Lower leg skin (tissue), 4 donors: ENCODE measurements around the gene EVX2. TPM values are rescaled to one million over a fixed set of nuclear protein-coding genes. Genes with fewer than 3 reads are reported as not detected.
A peak's percentile ranks its signal among the peaks of the same experiment; 100 is the strongest.

Experiments used
- DNase-seq, 2 donors: peaks; one replicate each; pipeline ENCODE4 v3.0.0-alpha.2; 2019; ENCODE audit warnings: low spot score in 2 of 2
- H3K4me3 ChIP-seq: fragments of 200-600 bp; sonication (generic); 2 replicates; pipeline ENCODE4 v1.5.1; 2017; ENCODE audit warnings: mild to moderate bottlenecking, low read depth; ENCODE audit not compliant: poor library complexity, severe bottlenecking
- POLR2A ChIP-seq, 2 donors: fragments of 450-650 bp; IDR thresholded peaks; one replicate each; pipeline ENCODE4 v1.6.1; 2016 to 2017; ENCODE audit warnings: antibody characterized with exemption in 2 of 2, mild to moderate bottlenecking in 1 of 2, moderate library complexity in 1 of 2
- WGBS, 2 donors: methylation state at CpG; one replicate each; pipeline ENCODE4 v1.1.5; 2018; 5-methylcytosine and 5-hydroxymethylcytosine counted together
- intact Hi-C: fragments of 100-400 bp; cut with DNase I; formaldehyde crosslinking; loops from one replicate; pipeline ENCODE4 v1.15.0; 2023; ENCODE audit warnings: low total_unique reads
- total RNA-seq, 4 donors: library from RNA; depleted of rRNA; stranded (reverse); fragments of >200 nt; gene quantifications; one replicate each; pipeline ENCODE4 v1.1.0, GENCODE V29; 2016
- TF ChIP-seq, protein P1 (sequence below), 3 donors: fragments of 450-650 bp; IDR thresholded peaks; one replicate each; pipeline ENCODE4 v1.5.1; 2016; ENCODE audit warnings: antibody characterized with exemption in 3 of 3, mild to moderate bottlenecking in 3 of 3, moderate library complexity in 2 of 3

EVX2 gene
- total RNA-seq, 4 donors from 2014 or later = not detected

DNA sequence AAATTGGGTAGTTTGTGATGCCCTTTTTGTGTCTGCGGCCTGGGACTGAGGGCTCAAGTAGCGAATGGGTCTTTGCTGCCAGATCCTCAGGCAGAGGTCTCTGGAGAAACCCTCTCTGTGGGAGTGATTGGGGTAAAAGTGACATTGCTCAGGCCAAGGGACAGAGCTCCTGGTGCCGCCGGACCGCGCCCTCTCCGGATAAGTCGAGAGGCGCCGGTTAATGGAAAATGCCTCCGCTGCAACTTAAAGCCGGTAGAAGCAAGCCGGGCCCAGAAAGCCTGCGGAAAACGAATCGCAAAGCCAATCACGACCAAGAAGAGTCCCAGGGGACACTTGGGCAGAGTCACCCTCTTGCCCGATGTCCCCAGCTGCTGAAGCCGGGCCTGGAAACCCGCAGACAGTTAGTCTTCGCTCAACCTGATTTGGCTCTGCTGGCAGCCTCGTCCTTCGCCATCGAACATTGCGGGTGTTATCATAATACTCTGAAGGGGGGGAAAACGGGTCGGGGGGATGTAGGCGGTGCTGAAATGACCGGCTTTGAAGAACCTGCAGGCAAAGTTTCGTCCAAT, 15.5 kb upstream of the EVX2 start:
- peak in 1 of 2 donors; percentile 79 for DNase-seq
- intact Hi-C loops = no loop called here

DNA sequence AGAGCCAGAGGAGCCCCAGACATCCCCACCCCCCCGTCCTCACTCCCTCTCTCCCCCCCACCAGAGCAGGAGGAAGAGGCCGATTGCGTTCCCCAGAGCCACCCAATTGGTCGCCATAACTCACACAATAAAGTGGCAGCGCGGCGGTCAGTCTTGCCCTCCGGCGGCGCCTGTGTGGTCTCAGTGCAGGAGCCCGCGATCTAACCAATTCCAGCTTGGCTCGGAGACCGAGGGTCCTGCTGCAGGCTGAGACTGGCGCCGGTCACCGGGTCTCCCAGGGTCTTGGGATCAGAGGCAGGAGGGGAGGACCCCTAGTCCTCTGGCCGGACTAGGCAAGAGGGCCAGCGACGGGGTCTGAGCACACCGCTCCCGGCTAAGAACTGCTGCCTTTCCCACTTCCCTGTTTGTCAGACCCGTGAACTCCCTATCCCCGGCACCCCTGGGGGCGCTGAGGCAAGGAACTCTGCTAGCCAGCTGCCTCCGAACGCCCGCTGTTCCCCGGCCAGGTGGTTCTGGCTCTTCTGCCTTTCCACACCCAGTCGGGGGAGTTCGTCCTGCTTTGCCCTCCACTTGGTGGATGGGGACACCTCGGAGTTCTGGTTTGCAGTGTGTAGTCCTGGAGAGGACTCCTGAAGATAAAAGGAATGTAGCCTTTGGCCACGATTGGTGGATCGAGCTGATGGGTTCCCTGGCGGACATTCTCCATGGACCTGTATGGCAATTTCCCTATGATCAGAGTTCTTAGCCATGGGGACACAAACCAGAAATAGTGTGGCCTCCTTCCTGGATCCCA, 14.8 kb upstream of the EVX2 start:
- H3K4me3 ChIP-seq = no peak overlapping the region
- WGBS, 2 donors = 8 to 12% methylated on average over 24 to 34 of the region's 35 CpGs
- DNase-seq = peak in 1 of 2 donors; percentile 83
- TF ChIP-seq, protein P1, sequence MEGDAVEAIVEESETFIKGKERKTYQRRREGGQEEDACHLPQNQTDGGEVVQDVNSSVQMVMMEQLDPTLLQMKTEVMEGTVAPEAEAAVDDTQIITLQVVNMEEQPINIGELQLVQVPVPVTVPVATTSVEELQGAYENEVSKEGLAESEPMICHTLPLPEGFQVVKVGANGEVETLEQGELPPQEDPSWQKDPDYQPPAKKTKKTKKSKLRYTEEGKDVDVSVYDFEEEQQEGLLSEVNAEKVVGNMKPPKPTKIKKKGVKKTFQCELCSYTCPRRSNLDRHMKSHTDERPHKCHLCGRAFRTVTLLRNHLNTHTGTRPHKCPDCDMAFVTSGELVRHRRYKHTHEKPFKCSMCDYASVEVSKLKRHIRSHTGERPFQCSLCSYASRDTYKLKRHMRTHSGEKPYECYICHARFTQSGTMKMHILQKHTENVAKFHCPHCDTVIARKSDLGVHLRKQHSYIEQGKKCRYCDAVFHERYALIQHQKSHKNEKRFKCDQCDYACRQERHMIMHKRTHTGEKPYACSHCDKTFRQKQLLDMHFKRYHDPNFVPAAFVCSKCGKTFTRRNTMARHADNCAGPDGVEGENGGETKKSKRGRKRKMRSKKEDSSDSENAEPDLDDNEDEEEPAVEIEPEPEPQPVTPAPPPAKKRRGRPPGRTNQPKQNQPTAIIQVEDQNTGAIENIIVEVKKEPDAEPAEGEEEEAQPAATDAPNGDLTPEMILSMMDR (IDR thresholded peaks at IDR 0.05) = no peak
- no peak for TF ChIP-seq POLR2A (IDR thresholded peaks at IDR 0.05)
- intact Hi-C loops = no loop called here

More for the DNA sequence above, 15.5 kb upstream of the EVX2 start:
- no peak overlapping the region for H3K4me3 ChIP-seq
- WGBS, 2 donors = 14 to 18% methylated on average over 30 of the region's 30 CpGs
- TF ChIP-seq, protein P1 (IDR thresholded peaks at IDR 0.05) = no peak
- no peak for TF ChIP-seq POLR2A (IDR thresholded peaks at IDR 0.05)

DNA sequence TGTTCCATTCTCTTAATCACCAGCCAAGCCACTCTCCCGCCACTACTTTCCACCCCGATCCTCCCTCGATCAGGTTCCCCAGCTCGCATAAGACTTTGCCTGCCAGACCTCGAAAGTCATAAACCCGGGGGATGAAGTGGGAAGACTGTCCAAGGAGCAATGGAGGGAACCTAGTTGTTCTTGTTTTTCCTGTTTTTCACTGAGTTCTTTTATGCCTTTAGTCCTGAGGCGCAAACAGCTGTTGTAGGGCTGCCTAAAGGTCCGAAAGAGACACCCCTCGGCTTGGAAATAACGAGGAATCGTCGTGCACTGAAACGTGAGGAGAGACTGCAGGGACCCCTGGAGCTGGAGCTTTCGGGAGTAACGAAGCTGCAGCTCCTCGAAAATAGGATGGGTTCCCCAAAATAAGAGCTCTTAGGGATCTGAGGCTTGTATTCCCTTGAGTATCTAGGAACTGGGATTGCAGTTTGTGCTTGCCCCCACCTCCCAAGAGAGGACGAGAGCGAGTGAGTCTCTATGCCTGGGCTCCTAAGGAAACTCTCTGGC, 14.1 kb upstream of the EVX2 start:
- no peak overlapping the region for H3K4me3 ChIP-seq
- TF ChIP-seq, protein P1 (IDR thresholded peaks at IDR 0.05) = no peak
- TF ChIP-seq POLR2A (IDR thresholded peaks at IDR 0.05) = no peak
- 2 to 3% methylated on average over 18 of the region's 18 CpGs for WGBS, 2 donors
- peak in 1 of 2 donors; percentile 56 for DNase-seq
- intact Hi-C loops = no loop called here

DNA sequence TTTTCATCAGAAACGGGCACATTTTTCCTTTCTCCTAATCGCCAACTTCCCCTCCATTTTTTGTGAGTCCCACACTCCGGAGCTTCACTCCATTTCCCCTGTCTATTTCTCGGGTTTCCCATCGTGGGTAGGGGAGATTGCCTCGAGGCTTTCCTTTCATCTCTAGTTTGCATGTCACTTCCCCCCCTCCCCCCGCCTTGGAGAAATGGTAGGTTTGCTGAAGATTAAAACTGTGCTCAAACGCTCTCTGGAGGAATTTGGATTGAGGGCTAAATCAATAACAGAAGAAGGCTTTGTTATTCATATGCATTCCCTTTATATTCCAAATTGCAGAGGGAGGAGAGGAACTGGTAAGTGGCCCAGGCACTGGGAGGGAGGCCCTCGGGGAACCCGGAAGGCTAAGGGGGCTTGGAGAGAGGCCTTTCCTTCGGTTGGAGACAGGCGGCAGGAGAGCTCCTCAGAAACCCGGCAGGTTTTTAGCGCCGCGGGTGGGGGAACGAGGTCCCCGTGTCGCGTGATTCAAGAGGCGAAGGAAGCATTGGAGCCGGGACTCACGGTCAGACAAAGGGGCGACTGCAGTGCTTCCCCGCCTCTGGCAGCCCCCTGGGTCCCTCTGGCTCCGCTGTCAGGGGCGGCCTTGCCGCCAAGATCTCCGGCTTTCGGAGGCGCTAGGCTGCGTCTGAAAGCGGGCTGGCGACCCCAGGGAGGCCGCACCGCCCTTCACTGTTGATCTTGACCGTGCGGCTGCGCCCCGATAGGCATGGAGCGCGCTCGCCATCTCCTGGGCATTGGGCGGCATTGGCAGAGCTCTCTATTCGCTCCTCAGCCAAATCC, 13.4 kb upstream of the EVX2 start:
- DNase-seq = peak; percentile 52 to 92
- no peak overlapping the region for H3K4me3 ChIP-seq
- WGBS, 2 donors = 2 to 4% methylated on average over 44 to 45 of the region's 45 CpGs
- no peak for TF ChIP-seq POLR2A (IDR thresholded peaks at IDR 0.05)
- TF ChIP-seq, protein P1 (IDR thresholded peaks at IDR 0.05) = peak in 1 of 3 donors; percentile 37
- intact Hi-C loops = no loop called here

DNA sequence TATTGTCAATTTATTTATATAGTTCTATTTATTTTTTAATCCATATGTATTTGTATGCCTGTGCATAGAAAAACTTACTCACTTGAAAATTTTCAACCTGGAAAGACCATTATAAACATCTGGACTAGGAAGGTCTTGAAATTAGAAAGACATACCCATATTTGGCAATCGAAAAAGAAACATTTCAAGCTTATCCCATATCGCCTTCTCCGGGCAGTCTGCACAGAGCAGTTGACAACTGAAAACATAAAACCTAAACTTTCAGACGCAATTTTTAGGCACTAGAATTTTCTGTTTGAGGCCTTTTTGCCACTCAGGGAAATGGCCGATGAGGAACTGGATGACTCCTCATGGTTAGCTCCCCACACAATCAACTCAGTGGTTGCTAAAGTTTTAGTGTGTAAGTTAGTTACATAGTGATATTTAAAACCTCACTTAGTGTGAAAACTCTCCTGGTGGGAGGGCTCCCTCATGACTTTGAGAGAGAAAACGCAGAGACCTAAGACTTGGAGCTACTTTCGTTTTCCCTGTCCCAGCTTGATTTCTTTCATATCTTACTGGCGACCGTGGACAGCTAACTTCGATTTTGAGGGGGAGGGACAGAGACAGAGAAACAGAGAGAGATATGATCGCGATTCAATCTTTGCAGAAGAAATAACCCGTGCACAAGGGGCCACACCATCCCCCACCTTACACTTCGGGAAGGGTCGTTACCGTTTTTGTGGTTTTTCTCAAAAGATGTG, 12.7 kb upstream of the EVX2 start:
- intact Hi-C loops = no loop called here
- 13 to 20% methylated on average over 16 of the region's 16 CpGs for WGBS, 2 donors
- no peak overlapping the region for H3K4me3 ChIP-seq
- peak in 1 of 2 donors; percentile 54 for DNase-seq
- no peak for TF ChIP-seq POLR2A (IDR thresholded peaks at IDR 0.05)
- TF ChIP-seq, protein P1 (IDR thresholded peaks at IDR 0.05) = no peak
